Endothelial cell (in vitro differentiated cells): ENCODE data around the gene C14orf93. TPM values are rescaled to one million over a fixed set of nuclear protein-coding genes. Genes with fewer than 3 reads are reported as not detected.
A peak's percentile ranks its signal among the peaks of the same experiment; 100 is the strongest.

ENCODE experiments used
- DNase-seq: peaks from one replicate; pipeline ENCODE4 v3.0.0; 2021; ENCODE audit warnings: low spot score
- H3K27ac Mint-ChIP-seq: one replicate; pipeline ENCODE4 v1.8.0; 2021; ENCODE audit warnings: mixed read lengths, inconsistent platforms; ENCODE audit not compliant: unreplicated experiment
- H3K27me3 Mint-ChIP-seq: one replicate; pipeline ENCODE4 v1.8.0; 2021; ENCODE audit warnings: mild to moderate bottlenecking, moderate library complexity, mixed read lengths, inconsistent platforms; ENCODE audit not compliant: unreplicated experiment
- H3K36me3 Mint-ChIP-seq: one replicate; pipeline ENCODE4 v1.8.0; 2021; ENCODE audit warnings: mild to moderate bottlenecking, low read depth, mixed read lengths, inconsistent platforms; ENCODE audit not compliant: unreplicated experiment
- H3K4me1 Mint-ChIP-seq: one replicate; pipeline ENCODE4 v1.8.0; 2021; ENCODE audit warnings: mild to moderate bottlenecking, mixed read lengths, inconsistent platforms; ENCODE audit not compliant: unreplicated experiment
- H3K4me3 Mint-ChIP-seq: one replicate; pipeline ENCODE4 v1.8.0; 2021; ENCODE audit warnings: mild to moderate bottlenecking, mixed read lengths, inconsistent platforms; ENCODE audit not compliant: unreplicated experiment
- H3K9me3 Mint-ChIP-seq: one replicate; pipeline ENCODE4 v1.8.0; 2021; ENCODE audit warnings: mixed read lengths, inconsistent platforms; ENCODE audit not compliant: unreplicated experiment
- CTCF ChIP-seq: fragments of 200-600 bp; sonication (generic); IDR thresholded peaks from one replicate; pipeline ENCODE4 v1.5.0; 2021; ENCODE audit warnings: antibody characterized with exemption; ENCODE audit not compliant: unreplicated experiment
- total RNA-seq: library from RNA; stranded (reverse); fragmentation: NEBNext Ultra II Directional; extraction: Animal tissue kit (Norgen Biotek cat#: 25700); gene quantifications from one replicate; pipeline ENCODE4 v1.2.1, GENCODE V29; 2021; ENCODE audit not compliant: unreplicated experiment

C14orf93 gene
- total RNA-seq, 1 donor from 2014 or later, result 9.0 TPM

DNA sequence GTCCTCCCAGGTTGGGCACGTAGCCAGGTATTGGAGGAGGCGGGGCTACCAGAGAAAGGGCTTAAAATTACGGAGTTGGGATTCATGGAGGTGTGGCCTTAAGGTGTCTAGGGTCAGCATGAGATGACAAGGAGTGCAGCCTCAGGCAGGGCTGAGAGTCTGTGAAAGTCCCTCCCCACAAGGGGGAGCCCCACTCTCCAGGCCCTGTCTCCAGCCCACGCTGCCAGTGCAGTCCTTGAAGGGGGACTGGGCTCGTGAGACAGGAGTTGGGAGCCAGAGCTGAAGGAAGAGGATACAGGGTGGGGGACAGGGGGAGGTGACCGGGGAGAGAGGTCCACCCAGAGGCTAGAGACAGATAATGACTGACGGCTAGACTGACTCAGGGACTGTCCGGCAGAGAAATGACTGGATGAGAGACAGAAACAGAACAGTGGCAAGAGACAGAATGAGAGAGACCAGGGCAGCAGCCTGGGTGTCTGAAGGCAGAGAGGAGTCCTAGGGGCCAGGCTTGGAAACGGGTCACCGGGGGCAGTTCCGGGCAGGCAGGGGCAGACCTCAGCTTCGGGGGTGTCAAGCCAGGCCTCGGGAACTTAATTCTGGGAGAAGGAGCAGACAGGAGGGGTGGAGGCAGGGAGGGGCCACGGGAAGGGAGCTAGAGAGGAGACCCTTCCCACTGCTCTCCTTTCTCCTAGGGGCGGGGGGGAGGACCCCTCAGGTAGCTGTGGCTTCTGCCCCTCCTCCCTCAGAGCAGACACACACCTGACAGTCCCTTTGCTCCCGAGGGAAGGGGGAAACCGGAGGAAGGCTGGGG, 46.4 kb upstream of the C14orf93 start:
- H3K4me3 Mint-ChIP-seq, result peak overlapping the region; percentile 91
- no peaks in the 10 kb centered on the region for H3K9me3 Mint-ChIP-seq
- H3K4me1 Mint-ChIP-seq, result peaks cover 15% of the 10 kb centered on the region
- peak overlapping the region; percentile 55 for H3K27ac Mint-ChIP-seq
- TF ChIP-seq CTCF, result peak; percentile 57
- peaks cover 6% of the 10 kb centered on the region for H3K27me3 Mint-ChIP-seq
- DNase-seq, result peak; percentile 85
- H3K36me3 Mint-ChIP-seq, result peaks cover 13% of the 10 kb centered on the region

- Mint-ChIP-seq H3K9me3 (no peaks in the 10 kb centered on the region), H3K27ac (no peak overlapping the region), H3K36me3 (peaks cover 8% of the 10 kb centered on the region), H3K4me1 (peaks cover 15% of the 10 kb centered on the region), H3K4me3 (peak overlapping the region; percentile 91), H3K27me3 (peaks cover 6% of the 10 kb centered on the region)
- no peak for DNase-seq
- TF ChIP-seq CTCF, result no peak
Observed at GRCh38 chr14:23055621-23056144, 45.7 kb upstream of the C14orf93 start.

DNA sequence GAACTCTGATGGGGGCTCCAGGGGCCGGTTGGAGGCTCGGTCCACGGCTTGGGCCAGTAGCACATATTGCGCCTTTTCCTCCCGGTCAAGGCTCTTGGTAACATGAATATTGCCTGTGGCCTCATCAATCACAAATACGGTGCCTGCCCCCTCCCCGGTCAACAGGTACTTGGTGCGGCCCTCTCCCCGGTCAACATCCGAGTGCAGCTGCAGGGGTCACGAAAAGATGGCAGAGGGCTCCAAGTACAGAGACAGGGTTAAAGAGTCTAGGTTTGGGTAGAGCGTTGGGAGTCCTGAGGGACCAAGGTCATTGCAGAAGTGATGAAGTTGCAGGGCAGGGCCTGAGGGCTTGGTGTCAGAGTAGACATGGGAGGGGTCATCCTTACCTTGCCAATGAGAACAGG, 45.2 kb upstream of the C14orf93 start:
- Mint-ChIP-seq H3K9me3 (no peaks in the 10 kb centered on the region), H3K4me1 (peaks cover 14% of the 10 kb centered on the region), H3K36me3 (peaks cover 12% of the 10 kb centered on the region), H3K4me3 (peak overlapping the region; percentile 4), H3K27ac (no peak overlapping the region), H3K27me3 (peaks cover 5% of the 10 kb centered on the region)
- no peak for DNase-seq
- no peak for TF ChIP-seq CTCF

- peaks cover 3% of the 10 kb centered on the region for H3K27me3 Mint-ChIP-seq
- no peak overlapping the region for H3K27ac Mint-ChIP-seq
- peak; percentile 28 for TF ChIP-seq CTCF
- H3K4me3 Mint-ChIP-seq, result no peak overlapping the region
- DNase-seq, result peak; percentile 46
- H3K9me3 Mint-ChIP-seq, result no peaks in the 10 kb centered on the region
- H3K4me1 Mint-ChIP-seq, result peaks cover 11% of the 10 kb centered on the region
- H3K36me3 Mint-ChIP-seq, result peaks cover 13% of the 10 kb centered on the region
Observed at GRCh38 chr14:23054000-23054811, 44.3 kb upstream of the C14orf93 start.
